ENCODE results near the gene RNF4. TPM values are rescaled to one million over a fixed set of nuclear protein-coding genes. Genes with fewer than 3 reads are reported as not detected.
"Not testable (repeated sequence)": the region's sequence is repeated elsewhere in the genome, so short reads cannot be mapped to it uniquely, and the experiment has no call there.

RNF4 gene
- total RNA-seq, 1 donor from 2014 or later: 26.0 TPM

- H3K9me3 ChIP-seq (replicated peaks): no peaks in the 10 kb centered on the region
- DNase-seq: no peak
- TF ChIP-seq CTCF (IDR thresholded peaks at IDR 0.05; ENCODE audit: borderline replicate concordance): no peak
- H3K36me3 ChIP-seq: no peaks in the 10 kb centered on the region
- no peaks in the 10 kb centered on the region for H3K4me1 ChIP-seq
- H3K27ac ChIP-seq (replicated peaks): no peak overlapping the region
- H3K27me3 ChIP-seq (ENCODE audit: low read depth): peaks cover 36% of the 10 kb centered on the region
- no peak overlapping the region for H3K4me3 ChIP-seq
- intact Hi-C loops (cut with micrococcal nuclease): no loop called here
Measured at GRCh38 chr4:2428496-2429213, 40.3 kb upstream of the RNF4 start.

- H3K9me3 ChIP-seq (replicated peaks); H3K4me1 ChIP-seq; intact Hi-C loops (cut with micrococcal nuclease); H3K27ac ChIP-seq (replicated peaks); H3K4me3 ChIP-seq; H3K36me3 ChIP-seq; DNase-seq: not testable (repeated sequence)
- H3K27me3 ChIP-seq (ENCODE audit: low read depth): peaks cover 31% of the 10 kb centered on the region
Measured at GRCh38 chr4:2429945-2430757, 38.8 kb upstream of the RNF4 start.

GRCh38 chr4:2432004-2432403 lies 36.9 kb upstream of the RNF4 start:
- TF ChIP-seq CTCF (IDR thresholded peaks at IDR 0.05; ENCODE audit: borderline replicate concordance): no peak
- Histone ChIP-seq H3K27me3 (ENCODE audit: low read depth) (peaks cover 24% of the 10 kb centered on the region), H3K36me3 (no peaks in the 10 kb centered on the region), H3K27ac (replicated peaks) (no peak overlapping the region), H3K9me3 (replicated peaks) (no peaks in the 10 kb centered on the region), H3K4me1 (no peaks in the 10 kb centered on the region), H3K4me3 (no peak overlapping the region)
- intact Hi-C loops (cut with micrococcal nuclease): no loop called here
- DNase-seq: no peak

GRCh38 chr4:2432991-2433530 lies 35.8 kb upstream of the RNF4 start:
- Histone ChIP-seq H3K27me3 (ENCODE audit: low read depth) (peaks cover 15% of the 10 kb centered on the region), H3K27ac (replicated peaks) (no peak overlapping the region), H3K4me3 (no peak overlapping the region), H3K36me3 (no peaks in the 10 kb centered on the region), H3K9me3 (replicated peaks) (no peaks in the 10 kb centered on the region), H3K4me1 (no peaks in the 10 kb centered on the region)
- TF ChIP-seq CTCF (IDR thresholded peaks at IDR 0.05; ENCODE audit: borderline replicate concordance): no peak
- DNase-seq: no peak
- intact Hi-C loops (cut with micrococcal nuclease): no loop called here

- DNase-seq: no peak
- no peaks in the 10 kb centered on the region for H3K36me3 ChIP-seq
- no peak for TF ChIP-seq CTCF (IDR thresholded peaks at IDR 0.05; ENCODE audit: borderline replicate concordance)
- H3K4me1 ChIP-seq: no peaks in the 10 kb centered on the region
- H3K9me3 ChIP-seq (replicated peaks): no peaks in the 10 kb centered on the region
- peaks cover 9% of the 10 kb centered on the region for H3K27me3 ChIP-seq (ENCODE audit: low read depth)
- intact Hi-C loops (cut with micrococcal nuclease): no loop called here
- no peak overlapping the region for H3K4me3 ChIP-seq
- no peak overlapping the region for H3K27ac ChIP-seq (replicated peaks)
Measured at GRCh38 chr4:2433609-2434350, 35.1 kb upstream of the RNF4 start.
